GM12874 (cell line): ENCODE measurements around the gene RPLP1.

Experiments
- TF ChIP-seq, protein P1 (sequence below): IDR thresholded peaks from 2 replicates; pipeline ENCODE4 v1.5.1; 2011; ENCODE audit warnings: low read depth, mild to moderate bottlenecking, control low read depth, low read length, moderate library complexity; ENCODE audit not compliant: insufficient read depth

The RPLP1 gene

DNA sequence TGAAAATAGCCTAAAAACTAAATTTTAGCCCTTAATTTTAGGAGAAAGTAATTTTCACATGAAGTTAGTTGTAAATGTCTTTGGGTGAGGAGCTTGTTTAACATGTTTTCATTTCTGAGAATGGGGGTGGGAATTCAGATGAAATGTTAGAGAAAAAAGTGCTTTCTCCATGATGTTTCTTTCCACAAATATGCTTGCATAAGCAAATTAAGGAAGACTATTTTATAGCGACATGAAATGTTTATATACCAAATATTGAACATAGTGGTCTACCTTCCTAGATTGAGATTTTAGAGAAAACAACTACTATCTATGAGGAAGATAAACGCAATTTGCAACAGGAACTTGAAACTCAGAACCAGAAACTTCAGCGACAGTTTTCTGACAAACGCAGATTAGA lies 13.0 kb upstream of the RPLP1 start:
- TF ChIP-seq, protein P1, sequence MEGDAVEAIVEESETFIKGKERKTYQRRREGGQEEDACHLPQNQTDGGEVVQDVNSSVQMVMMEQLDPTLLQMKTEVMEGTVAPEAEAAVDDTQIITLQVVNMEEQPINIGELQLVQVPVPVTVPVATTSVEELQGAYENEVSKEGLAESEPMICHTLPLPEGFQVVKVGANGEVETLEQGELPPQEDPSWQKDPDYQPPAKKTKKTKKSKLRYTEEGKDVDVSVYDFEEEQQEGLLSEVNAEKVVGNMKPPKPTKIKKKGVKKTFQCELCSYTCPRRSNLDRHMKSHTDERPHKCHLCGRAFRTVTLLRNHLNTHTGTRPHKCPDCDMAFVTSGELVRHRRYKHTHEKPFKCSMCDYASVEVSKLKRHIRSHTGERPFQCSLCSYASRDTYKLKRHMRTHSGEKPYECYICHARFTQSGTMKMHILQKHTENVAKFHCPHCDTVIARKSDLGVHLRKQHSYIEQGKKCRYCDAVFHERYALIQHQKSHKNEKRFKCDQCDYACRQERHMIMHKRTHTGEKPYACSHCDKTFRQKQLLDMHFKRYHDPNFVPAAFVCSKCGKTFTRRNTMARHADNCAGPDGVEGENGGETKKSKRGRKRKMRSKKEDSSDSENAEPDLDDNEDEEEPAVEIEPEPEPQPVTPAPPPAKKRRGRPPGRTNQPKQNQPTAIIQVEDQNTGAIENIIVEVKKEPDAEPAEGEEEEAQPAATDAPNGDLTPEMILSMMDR, result no peak

DNA sequence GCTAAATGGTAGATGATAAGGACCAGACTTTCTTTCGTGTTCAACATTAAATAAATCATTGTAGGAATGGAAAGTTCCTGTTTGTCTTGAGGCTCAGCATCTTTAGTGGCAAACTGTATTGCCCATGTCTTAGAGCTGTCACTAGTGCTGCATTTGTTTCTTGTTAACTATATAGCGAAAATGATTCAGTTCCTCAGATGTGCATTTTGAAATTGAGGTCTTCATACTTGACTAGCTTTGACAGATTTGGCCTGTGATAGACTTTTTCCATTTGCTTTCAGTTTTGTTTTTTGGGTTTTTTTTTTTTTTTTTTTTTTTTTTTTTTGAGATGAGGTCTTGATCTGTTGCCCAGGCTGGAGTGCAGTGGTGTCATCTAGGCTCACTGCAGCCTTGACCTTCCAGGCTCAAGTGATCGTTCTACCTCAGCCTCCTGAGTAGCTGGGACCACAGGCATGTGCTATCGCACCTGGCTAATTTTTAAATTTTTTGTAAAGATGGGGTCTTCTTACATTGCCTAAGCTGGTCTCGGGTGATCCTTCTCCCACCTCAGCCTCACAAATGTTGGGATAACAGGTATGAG lies 9.5 kb upstream of the RPLP1 start:
- TF ChIP-seq, protein P1, result no peak

DNA sequence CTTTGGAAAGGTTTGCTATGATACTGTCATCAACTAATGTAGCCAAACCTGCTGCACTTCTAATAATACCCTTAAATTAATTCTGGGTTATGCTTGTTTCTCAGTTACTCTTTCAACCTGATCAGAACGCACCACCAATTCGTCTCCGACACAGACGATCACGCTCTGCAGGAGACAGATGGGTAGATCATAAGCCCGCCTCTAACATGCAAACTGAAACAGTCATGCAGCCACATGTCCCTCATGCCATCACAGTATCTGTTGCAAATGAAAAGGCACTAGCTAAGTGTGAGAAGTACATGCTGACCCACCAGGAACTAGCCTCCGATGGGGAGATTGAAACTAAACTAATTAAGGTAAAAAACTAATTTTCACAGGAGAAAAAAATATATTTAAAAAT lies 7.9 kb upstream of the RPLP1 start:
- TF ChIP-seq, protein P1, result no peak

DNA sequence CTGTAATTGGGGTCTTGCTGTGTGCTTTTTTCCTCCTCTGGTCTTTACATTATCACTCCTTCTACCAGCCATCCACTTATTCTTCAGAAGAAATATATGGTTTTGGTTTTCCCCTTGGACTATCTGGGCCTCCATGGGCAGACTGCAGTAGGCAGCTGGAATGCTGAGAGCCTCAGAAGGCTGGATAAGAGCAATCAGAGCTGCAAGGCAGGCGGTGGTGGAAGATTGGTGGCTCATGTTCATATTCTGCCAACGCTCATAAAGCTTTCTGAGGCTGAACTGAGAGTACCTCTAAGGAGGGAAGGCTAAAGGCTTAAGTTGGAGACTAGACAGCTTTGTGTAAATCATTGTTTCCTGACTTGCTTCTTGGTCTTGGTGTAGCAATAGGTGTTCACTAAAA lies 5.7 kb upstream of the RPLP1 start:
- TF ChIP-seq, protein P1, result no peak

DNA sequence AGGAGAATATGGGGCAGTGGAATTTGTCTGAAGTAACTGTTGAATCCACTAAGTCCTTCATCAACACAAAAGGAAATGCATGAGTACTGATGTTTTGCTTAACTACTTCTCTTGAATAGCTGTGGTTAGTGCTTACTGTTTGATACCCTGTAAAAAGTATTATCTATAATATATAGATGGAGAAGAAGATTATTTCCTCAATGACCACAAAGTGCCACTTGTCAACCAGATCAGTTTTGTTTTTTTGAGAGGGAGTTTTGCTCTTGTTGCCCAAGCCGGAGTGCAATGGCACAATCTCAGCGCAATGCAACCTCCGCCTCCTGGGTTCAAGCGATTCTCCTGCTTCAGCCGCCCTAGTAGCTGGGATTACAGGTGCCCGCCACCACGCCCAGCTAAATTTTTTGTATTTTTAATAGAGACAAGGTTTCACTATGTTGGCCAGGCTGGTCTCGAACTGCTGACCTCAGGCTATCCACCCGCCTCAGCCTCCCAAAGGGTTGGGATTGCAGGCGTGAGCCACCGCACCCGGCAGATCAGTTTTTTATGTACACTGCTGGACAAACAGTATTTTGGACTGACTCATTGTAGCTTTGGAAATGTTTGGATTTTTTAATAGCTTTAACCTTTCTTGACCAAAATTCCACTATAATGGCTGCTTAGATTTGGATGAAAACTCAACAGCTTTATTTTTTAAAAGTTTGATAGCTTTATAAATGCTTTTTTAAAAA lies 1.5 kb upstream of the RPLP1 start:
- TF ChIP-seq, protein P1, result no peak

DNA sequence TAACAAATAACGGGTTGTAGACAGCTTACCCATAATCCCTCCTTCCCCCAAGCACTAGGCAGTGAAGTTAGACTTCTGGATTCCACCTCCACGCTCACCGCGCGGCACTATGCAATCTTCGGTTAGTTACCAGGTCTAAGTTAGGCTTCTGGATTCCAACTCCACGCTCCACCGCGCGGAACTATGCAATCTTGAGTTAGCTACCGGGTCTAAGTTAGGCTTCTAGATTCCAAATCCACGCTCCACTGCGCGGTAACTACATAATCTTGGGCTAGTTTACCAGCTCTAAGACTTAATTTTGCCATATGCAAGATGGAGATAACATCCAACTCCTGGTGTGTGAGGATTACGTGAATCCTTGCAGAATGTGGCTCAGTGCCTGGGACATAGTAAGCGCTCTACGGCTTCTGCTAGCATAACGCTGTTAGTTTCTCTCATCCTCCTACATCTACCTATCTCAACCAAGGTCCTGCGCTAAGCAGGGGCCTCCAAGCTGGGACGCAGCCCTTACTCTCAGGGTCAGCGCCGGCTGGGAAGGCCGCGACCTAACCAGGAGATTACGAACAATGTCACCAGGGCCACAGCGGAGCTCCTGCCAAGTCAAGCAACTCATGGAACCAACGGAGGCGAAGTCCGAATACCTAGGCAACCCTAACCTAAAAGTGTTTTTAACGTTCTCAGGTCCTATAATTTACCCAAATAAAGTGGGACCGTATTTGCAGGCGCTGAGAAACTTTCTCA lies 497 bp upstream of the RPLP1 start:
- TF ChIP-seq, protein P1, result no peak

DNA sequence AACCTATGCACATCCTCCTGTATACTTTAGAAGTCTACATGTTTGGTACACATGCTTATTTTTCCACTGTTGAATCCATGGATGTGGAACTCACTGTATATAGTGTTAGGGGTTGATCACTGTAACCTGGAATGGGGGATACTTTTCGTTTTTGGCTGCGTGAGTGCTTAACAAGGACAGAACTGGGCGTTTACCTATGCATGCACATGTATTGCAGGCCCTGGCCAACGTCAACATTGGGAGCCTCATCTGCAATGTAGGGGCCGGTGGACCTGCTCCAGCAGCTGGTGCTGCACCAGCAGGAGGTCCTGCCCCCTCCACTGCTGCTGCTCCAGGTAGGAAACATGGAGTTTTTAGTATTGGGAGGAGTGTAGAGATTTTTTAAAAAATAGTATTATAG lies 2.3 kb downstream of the RPLP1 start:
- TF ChIP-seq, protein P1, result no peak
